Activated naive CD8-positive, alpha-beta T cell treated with anti-CD3 and anti-CD28 coated beads, Interleukin-2, amount 50 U/mL, for 24 hours (primary cell): ENCODE results near the gene AMH.
A peak's percentile ranks its signal among the peaks of the same experiment; 100 is the strongest.

ENCODE experiments used
- ATAC-seq: fragments of 150-1000 bp; cut with Tn5 transposase; one replicate; pipeline ENCODE4 v1.10.0; 2021
- DNase-seq: peaks from one replicate; pipeline ENCODE4 v3.0.0; 2021
- H3K27ac Mint-ChIP-seq: one replicate; pipeline ENCODE4 v1.8.0; 2021; ENCODE audit warnings: mild to moderate bottlenecking, mixed read lengths
- H3K27me3 Mint-ChIP-seq: one replicate; pipeline ENCODE4 v1.8.0; 2021; ENCODE audit warnings: mixed read lengths
- H3K36me3 Mint-ChIP-seq: one replicate; pipeline ENCODE4 v1.8.0; 2021; ENCODE audit warnings: low read depth, mixed read lengths
- H3K4me1 Mint-ChIP-seq: one replicate; pipeline ENCODE4 v1.8.0; 2021; ENCODE audit warnings: mixed read lengths
- H3K4me3 Mint-ChIP-seq: one replicate; pipeline ENCODE4 v1.8.0; 2021; ENCODE audit warnings: mild to moderate bottlenecking, moderate library complexity, mixed read lengths
- H3K9me3 Mint-ChIP-seq: one replicate; pipeline ENCODE4 v1.8.0; 2021; ENCODE audit warnings: mixed read lengths

AMH gene

GRCh38 chr19:2287585-2288337, 38.6 kb downstream of the AMH start:
- DNase-seq = no peak
- Mint-ChIP-seq H3K27me3 (peaks cover 11% of the 10 kb centered on the region), H3K27ac (no peak overlapping the region), H3K9me3 (no peaks in the 10 kb centered on the region), H3K4me1 (peaks cover 16% of the 10 kb centered on the region), H3K4me3 (no peak overlapping the region), H3K36me3 (peaks cover under 1% of the 10 kb centered on the region)
- ATAC-seq = no peak

- Mint-ChIP-seq H3K4me3 (peak overlapping the region; percentile 77), H3K27ac (no peak overlapping the region), H3K36me3 (peaks cover 2% of the 10 kb centered on the region), H3K27me3 (peaks cover 11% of the 10 kb centered on the region), H3K4me1 (peaks cover 17% of the 10 kb centered on the region), H3K9me3 (no peaks in the 10 kb centered on the region)
- DNase-seq = no peak
- no peak for ATAC-seq
Measured at GRCh38 chr19:2288338-2288817, 39.3 kb downstream of the AMH start.

- peaks cover 2% of the 10 kb centered on the region for H3K36me3 Mint-ChIP-seq
- H3K27me3 Mint-ChIP-seq = peaks cover 11% of the 10 kb centered on the region
- H3K27ac Mint-ChIP-seq = peak overlapping the region; percentile 54
- no peak for ATAC-seq
- H3K4me3 Mint-ChIP-seq = peak overlapping the region; percentile 77
- no peaks in the 10 kb centered on the region for H3K9me3 Mint-ChIP-seq
- H3K4me1 Mint-ChIP-seq = peaks cover 20% of the 10 kb centered on the region
- no peak for DNase-seq
Measured at GRCh38 chr19:2288818-2289713, 39.9 kb downstream of the AMH start.

GRCh38 chr19:2289714-2290435, 40.8 kb downstream of the AMH start:
- peak; percentile 47 for ATAC-seq
- peak; percentile 45 for DNase-seq
- Mint-ChIP-seq H3K9me3 (no peaks in the 10 kb centered on the region), H3K4me1 (peaks cover 20% of the 10 kb centered on the region), H3K27ac (peak overlapping the region; percentile 54), H3K27me3 (peaks cover 11% of the 10 kb centered on the region), H3K36me3 (peaks cover 2% of the 10 kb centered on the region), H3K4me3 (peak overlapping the region; percentile 77)

GRCh38 chr19:2290441-2291184, 41.5 kb downstream of the AMH start:
- no peak for DNase-seq
- peaks cover 20% of the 10 kb centered on the region for H3K4me1 Mint-ChIP-seq
- no peak for ATAC-seq
- peaks cover 11% of the 10 kb centered on the region for H3K27me3 Mint-ChIP-seq
- no peaks in the 10 kb centered on the region for H3K9me3 Mint-ChIP-seq
- H3K36me3 Mint-ChIP-seq = peaks cover 2% of the 10 kb centered on the region
- H3K27ac Mint-ChIP-seq = no peak overlapping the region
- H3K4me3 Mint-ChIP-seq = peak overlapping the region; percentile 53

GRCh38 chr19:2291185-2291751, 42.1 kb downstream of the AMH start:
- Mint-ChIP-seq H3K4me1 (peaks cover 20% of the 10 kb centered on the region), H3K36me3 (peaks cover 2% of the 10 kb centered on the region), H3K27ac (no peak overlapping the region), H3K4me3 (peak overlapping the region; percentile 53), H3K27me3 (peaks cover 11% of the 10 kb centered on the region), H3K9me3 (no peaks in the 10 kb centered on the region)
- ATAC-seq (no peak), DNase-seq (no peak)

GRCh38 chr19:2294687-2295335, 45.7 kb downstream of the AMH start:
- H3K4me1 Mint-ChIP-seq = peaks cover 8% of the 10 kb centered on the region
- H3K4me3 Mint-ChIP-seq = no peak overlapping the region
- ATAC-seq (no peak), DNase-seq (no peak)
- no peaks in the 10 kb centered on the region for H3K9me3 Mint-ChIP-seq
- H3K27me3 Mint-ChIP-seq = peaks cover 2% of the 10 kb centered on the region
- H3K36me3 Mint-ChIP-seq = peaks cover 2% of the 10 kb centered on the region
- H3K27ac Mint-ChIP-seq = no peak overlapping the region

- ATAC-seq = no peak
- Mint-ChIP-seq H3K36me3 (peaks cover 2% of the 10 kb centered on the region), H3K4me3 (no peak overlapping the region)
Measured at GRCh38 chr19:2296141-2296540, 47.0 kb downstream of the AMH start.

GRCh38 chr19:2300533-2300932, 51.4 kb downstream of the AMH start:
- H3K27ac Mint-ChIP-seq = no peak overlapping the region
- peaks cover 19% of the 10 kb centered on the region for H3K27me3 Mint-ChIP-seq

More at GRCh38 chr19:2296141-2296540, 47.0 kb downstream of the AMH start:
- DNase-seq = no peak
- Mint-ChIP-seq H3K9me3 (no peaks in the 10 kb centered on the region), H3K4me1 (peaks cover 6% of the 10 kb centered on the region), H3K27ac (no peak overlapping the region), H3K27me3 (no peaks in the 10 kb centered on the region)

More at GRCh38 chr19:2300533-2300932, 51.4 kb downstream of the AMH start:
- H3K9me3 Mint-ChIP-seq = no peaks in the 10 kb centered on the region
- ATAC-seq = no peak
- H3K4me1 Mint-ChIP-seq = peaks cover 10% of the 10 kb centered on the region
- H3K4me3 Mint-ChIP-seq = no peak overlapping the region
- no peaks in the 10 kb centered on the region for H3K36me3 Mint-ChIP-seq
- no peak for DNase-seq
